ENCODE data around the gene LARGE1.

GRCh38 chr22:33224841-33225240 lies 695.4 kb downstream of the LARGE1 start:
- TF ChIP-seq, protein P1, sequence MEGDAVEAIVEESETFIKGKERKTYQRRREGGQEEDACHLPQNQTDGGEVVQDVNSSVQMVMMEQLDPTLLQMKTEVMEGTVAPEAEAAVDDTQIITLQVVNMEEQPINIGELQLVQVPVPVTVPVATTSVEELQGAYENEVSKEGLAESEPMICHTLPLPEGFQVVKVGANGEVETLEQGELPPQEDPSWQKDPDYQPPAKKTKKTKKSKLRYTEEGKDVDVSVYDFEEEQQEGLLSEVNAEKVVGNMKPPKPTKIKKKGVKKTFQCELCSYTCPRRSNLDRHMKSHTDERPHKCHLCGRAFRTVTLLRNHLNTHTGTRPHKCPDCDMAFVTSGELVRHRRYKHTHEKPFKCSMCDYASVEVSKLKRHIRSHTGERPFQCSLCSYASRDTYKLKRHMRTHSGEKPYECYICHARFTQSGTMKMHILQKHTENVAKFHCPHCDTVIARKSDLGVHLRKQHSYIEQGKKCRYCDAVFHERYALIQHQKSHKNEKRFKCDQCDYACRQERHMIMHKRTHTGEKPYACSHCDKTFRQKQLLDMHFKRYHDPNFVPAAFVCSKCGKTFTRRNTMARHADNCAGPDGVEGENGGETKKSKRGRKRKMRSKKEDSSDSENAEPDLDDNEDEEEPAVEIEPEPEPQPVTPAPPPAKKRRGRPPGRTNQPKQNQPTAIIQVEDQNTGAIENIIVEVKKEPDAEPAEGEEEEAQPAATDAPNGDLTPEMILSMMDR (conservative IDR thresholded peaks at IDR 0.05; ENCODE audit: low read depth, low read length), result no peak
- no peak for TF ChIP-seq EZH2 (IDR thresholded peaks at IDR 0.05; ENCODE audit: low read length, unreplicated experiment)
